Stimulated activated CD8-positive, alpha-beta memory T cell treated with anti-CD3 and anti-CD28 coated beads, Interleukin-4, amount 100 ng/mL, for 4 hours (primary cell): ENCODE data around the gene MAN2B1.
"Not testable (repeated sequence)": the region's sequence is repeated elsewhere in the genome, so short reads cannot be mapped to it uniquely, and the experiment has no call there.

ENCODE experiments used
- DNase-seq, 2 donors: peaks; one replicate each; pipeline ENCODE4 v3.0.0-alpha.2; 2020; ENCODE audit warnings: low read depth in 2 of 2, low spot score in 1 of 2

MAN2B1 gene

DNA sequence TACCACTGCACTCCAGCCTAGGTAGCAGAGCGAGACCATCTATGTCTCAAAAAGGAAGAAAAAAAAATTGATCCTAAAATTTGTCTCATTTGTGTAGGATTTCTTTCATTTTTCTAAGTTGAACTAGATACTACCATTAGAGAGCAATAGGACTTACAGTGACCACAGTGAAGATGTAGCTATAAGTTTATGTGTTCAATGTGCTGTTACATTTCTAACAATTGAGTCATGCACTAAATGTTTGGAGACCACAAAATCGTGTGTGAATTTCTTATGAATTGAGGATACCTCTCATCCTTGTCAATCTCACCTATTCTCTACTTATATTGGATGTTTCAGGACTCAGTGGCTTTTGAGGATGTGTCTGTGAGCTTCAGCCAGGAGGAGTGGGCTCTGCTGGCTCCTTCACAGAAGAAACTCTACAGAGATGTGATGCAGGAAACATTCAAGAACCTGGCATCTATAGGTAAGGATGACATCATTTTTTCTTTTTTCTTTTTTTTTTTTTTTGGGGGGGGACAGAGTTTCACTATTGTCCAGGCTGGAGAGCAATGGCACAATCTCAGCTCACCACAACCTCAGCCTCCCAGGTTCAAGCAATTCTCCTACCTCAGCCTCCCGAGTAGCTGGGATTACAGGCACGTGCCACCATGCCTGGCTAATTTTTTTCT, 43.0 kb downstream of the MAN2B1 start:
- no peak for DNase-seq

DNA sequence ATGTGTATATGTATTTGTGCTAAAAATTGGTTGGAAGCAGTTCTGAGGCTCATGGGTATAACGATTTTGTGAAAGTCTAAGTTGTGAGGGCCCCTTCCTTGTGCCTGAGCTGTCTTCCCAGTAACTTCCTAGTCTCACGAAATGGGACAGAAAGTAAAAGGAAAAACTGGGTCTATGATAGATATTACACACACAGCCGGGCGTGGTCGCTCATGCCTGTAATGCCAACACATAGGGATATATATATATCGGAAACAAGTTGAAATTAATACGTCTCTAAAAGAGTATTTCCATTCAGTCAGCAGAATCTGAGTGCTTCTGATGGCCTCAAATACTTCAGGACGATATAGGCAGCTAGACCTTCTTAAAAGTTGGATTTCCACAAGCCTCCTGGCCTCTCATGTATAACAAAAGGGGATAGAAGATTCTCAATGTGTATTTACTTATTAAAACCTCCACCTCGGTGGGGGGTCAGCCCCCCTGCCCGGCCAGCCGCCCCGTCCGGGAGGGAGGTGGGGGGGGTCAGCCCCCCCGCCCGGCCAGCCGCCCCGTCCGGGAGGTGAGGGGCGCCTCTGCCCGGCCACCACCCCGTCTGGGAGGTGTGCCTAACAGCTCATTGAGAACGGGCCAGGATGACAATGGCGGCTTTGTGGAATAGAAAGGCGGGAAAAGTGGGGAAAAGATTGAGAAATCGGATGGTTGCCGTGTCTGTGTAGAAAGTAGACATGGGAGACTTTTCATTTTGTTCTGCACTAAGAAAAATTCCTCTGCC, 45.1 kb downstream of the MAN2B1 start:
- not testable (repeated sequence) for DNase-seq

DNA sequence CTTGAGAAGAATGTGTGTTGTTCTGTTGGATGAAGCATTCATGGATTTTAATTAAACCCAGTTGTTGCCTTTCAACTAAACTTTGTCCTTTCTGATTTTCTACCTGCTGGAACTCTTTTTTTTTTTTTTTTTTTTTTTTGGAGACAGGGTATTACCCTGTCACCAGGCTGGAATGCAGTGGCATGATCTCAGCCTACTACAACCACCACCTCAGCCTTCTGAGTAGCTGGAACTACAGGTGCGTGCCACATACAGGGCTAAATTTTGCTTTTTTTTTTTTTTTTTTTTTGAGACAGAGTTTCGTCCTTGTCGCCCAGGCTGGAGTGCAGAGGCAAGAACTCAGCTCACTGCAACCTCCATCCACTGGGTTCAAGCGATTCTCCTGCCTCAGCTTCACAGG, 48.9 kb downstream of the MAN2B1 start:
- no peak for DNase-seq

DNA sequence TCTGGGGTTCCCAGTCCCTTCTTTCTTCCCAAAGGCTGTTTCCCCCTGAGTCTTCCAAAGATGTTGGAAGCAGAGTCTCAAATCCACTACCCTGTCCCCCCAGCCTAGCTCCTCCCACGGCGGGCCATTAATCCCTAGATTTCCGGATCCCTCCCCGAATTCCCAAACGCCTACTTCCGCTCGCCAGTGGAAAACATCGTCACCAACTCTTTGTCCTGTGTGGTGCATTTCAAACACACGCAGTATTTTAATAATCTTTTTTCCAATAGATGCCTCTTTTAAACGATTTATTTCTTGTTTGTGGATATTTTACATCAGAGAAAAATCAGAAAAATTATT, 55.2 kb downstream of the MAN2B1 start:
- no peak for DNase-seq

DNA sequence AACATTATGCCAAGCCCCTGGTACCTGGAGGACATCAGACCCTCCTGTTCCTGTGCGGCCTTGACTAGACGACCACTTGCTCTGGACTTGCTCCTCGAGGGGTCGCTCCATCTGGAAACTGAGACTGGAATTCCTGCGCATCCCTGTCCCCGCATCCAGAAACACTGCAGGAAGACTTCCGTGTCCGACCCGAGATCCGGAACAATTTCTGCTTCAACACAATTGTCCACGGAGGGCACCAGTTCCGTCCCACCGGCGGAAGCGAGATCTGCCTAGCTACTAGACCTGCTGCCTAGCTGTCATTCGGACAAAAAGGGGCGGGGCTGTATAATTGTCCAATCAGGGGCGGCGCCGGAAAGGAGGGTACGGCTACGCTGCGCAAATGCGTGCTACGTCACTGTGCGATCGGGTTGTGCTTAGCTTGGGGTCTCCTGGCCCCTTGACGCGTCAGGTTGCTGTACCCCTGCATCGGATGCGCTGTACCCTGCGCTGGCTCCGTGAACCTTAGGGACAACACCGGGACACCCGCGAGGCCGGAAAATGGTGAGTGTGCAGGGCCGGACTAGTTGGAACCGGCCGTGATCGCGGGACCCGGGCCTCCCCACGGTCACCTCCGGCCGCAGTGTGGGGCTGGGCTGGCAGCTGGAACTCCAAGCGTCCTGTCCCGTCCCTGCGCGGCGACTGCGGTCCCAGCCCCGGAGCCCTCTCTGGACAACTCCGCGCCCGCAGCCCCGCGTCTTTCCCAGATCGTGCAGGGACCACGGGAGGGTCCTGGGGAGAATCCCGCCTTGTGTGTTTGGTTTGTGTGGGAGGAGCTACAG, 55.8 kb downstream of the MAN2B1 start, which contains the start of the genes ZNF490 and ZNF791:
TSS of gene ZNF490 (minus strand) at position 274 of the 821 bp plus-strand sequence. CDS start at position 141, 133 bp downstream.
TSS of gene ZNF791 (plus strand) at position 381 of the 821 bp plus-strand sequence. CDS start at position 541, 160 bp downstream.
- DNase-seq = peak; percentile 92 to 95

DNA sequence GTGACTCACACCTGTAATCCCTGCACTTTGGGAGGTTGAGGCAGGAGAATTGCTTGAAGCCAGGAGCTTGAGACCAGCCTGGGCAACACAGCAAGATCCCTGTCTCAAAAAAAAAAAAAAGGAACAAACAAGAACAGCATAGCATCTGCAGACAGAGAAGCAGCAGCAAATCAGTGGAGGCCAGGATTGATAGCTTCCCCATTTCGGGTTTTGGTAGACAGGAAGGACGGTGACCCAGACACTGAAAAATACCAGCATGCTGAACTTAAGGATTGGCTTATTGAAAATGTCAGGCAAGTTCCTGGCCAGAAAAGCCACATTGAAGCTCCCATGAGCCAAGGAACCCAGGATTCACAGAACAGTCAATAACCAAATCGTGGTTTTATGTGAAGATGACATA, 58.9 kb downstream of the MAN2B1 start:
- no peak for DNase-seq

DNA sequence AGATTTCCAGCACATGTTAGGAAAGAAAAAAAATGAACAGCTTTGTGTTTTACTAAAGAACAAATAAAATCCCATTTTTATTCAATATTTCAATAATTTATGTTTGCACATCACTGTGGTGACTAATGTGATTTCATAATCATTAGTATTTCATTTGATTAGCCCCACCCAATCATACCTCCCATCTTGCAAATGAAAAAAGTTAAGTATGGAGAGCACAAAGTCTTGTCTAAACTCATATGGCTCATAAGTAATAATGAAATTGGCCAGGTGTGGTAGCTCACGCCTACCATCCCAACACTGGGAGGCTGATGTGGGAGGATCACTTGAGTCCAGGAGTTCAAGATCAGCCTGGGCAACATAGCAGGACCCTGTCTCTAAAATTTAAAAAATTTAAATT, 59.7 kb downstream of the MAN2B1 start:
- DNase-seq = no peak

DNA sequence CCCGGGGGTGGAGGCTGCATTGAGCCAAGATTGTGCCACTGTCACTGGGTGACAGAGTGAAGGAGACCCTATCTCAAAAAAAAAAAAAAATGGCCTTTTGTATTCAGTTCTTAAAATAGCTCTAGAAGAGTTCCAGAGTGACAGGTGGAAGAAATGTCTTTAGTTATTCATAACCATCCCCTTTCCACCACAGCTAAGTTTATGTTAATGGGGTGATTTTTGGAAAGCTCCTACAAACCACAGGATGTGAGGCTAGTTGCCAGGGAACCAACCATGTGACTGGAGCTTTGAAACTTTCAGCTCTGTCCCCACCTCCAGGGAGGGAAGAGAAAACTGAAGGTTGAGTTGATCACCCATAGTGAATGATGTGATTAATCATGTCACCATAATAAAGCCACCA, 62.8 kb downstream of the MAN2B1 start:
- DNase-seq = no peak

DNA sequence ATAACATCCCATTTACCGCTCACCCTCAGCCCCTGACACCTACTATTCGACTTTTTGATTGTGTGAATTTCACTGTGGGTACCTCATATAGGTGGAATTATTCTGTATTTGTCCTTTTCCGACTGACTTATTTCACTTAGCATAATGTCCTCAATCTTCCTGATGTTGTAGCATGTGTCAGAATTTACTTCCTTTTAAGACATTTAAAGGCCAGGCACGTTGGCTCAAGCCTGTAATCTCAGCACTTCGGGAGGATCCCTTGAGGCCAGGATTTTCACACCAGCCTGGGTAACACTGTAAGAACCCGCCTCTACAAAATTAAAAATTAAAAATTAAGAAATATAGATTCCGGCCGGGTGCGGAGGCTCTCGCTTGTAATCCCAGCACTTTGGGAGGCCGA, 68.9 kb downstream of the MAN2B1 start:
- no peak for DNase-seq

DNA sequence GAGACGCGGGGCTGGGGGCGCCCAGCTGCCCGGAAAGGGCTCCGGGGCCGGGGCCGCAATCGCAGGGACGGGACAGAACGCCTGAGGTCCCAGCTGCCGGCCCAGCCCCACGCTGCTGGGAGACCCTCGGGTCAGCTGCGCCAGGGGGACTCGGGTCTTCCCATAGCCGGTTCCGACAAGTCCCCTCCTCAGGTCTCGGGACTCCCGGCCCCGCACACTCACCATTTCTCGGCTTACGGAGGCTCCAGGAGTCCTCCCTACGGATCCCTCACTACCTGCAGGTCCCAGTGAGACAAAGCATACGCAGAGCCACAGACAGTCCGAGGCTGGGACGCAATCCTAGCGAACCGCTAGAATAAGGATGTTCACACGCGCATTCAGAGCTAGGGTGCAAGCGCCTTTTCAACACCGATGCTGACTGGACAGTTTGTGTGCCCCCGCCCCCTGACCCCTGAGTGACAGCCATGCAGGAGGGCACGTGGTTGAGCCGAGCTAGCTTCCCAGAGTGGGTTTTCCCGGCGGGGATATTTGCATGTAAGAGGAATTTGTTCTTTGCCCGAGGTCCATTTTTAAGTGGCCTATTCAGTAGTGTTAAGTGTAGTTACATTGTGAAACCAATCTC, 69.5 kb downstream of the MAN2B1 start:
- no peak for DNase-seq
